ENCODE measurements around the gene DNAH3. TPM values are rescaled to one million over a fixed set of nuclear protein-coding genes. Genes with fewer than 3 reads are reported as not detected.

The DNAH3 gene
- total RNA-seq, 1 experiment from 2014 or later: 0.24 TPM

GRCh38 chr16:21060027-21060510 lies 90.6 kb downstream of the DNAH3 start:
- Histone ChIP-seq H3K27ac (ENCODE audit: insufficient read length, low read depth, low read length) (no peak overlapping the region), H4K20me1 (ENCODE audit: control insufficient read depth, insufficient read depth, insufficient read length) (no peaks in the 10 kb centered on the region), H3K27me3 (ENCODE audit: insufficient read depth, low read length) (no peaks in the 10 kb centered on the region), H3K79me1 (ENCODE audit: insufficient read depth, low read depth, low read length, poor library complexity, severe bottlenecking) (no peaks in the 10 kb centered on the region), H3K4ac (ENCODE audit: low read depth, low read length) (no peak overlapping the region), H4K8ac (replicated peaks; ENCODE audit: insufficient read length, low read depth, low read length) (no peak overlapping the region), H3K79me2 (ENCODE audit: insufficient read depth, low read length) (no peaks in the 10 kb centered on the region), H3K4me1 (ENCODE audit: insufficient read depth, low read length) (no peaks in the 10 kb centered on the region), H4K5ac (ENCODE audit: insufficient read length, low read depth, low read length) (no peak overlapping the region), H3K4me2 (ENCODE audit: insufficient read depth, insufficient read length, low read length) (no peak overlapping the region), H3K9ac (ENCODE audit: extremely low read depth, insufficient read length, low read length) (no peak overlapping the region), H3K56ac (ENCODE audit: insufficient read length, low read depth, low read length) (no peak overlapping the region), H3T11ph (ENCODE audit: low read length) (no peak overlapping the region), H2BK12ac (ENCODE audit: insufficient read length, low read depth, low read length) (no peak overlapping the region), H2AFZ (ENCODE audit: low read length) (no peak overlapping the region), H2BK5ac (ENCODE audit: insufficient read length, low read length) (no peak overlapping the region), H3K18ac (ENCODE audit: insufficient read length, low read depth, low read length) (no peak overlapping the region), H2BK20ac (ENCODE audit: low read depth, low read length, poor library complexity, severe bottlenecking) (no peak overlapping the region), H3K23me2 (ENCODE audit: insufficient read length, low read depth, low read length, poor library complexity, severe bottlenecking) (no peaks in the 10 kb centered on the region), H2BK15ac (ENCODE audit: low read depth, low read length) (no peak overlapping the region), H3K9me3 (ENCODE audit: control insufficient read depth, low read depth, low read length) (no peaks in the 10 kb centered on the region), H3K23ac (ENCODE audit: insufficient read length, low read depth, low read length) (no peak overlapping the region), H2AK5ac (ENCODE audit: insufficient read length, low read length) (no peak overlapping the region), H3K14ac (ENCODE audit: insufficient read depth, low read length) (no peak overlapping the region), H4K91ac (ENCODE audit: insufficient read length, low read depth, low read length) (no peak overlapping the region), H2BK120ac (ENCODE audit: low read depth, low read length, poor library complexity, severe bottlenecking) (no peak overlapping the region)
- H3K4me1 Mint-ChIP-seq: no peaks in the 10 kb centered on the region; a peak in 1 of 4 replicates
- no peak for DNase-seq
- TF ChIP-seq CTCF (conservative IDR thresholded peaks at IDR 0.05): no peak
- H3K4me3 Mint-ChIP-seq: no peak overlapping the region
- H3K27me3 Mint-ChIP-seq (ENCODE audit: low read depth): peaks cover 4% of the 10 kb centered on the region
- no peak overlapping the region for H3K27ac Mint-ChIP-seq
- H3K36me3 Mint-ChIP-seq (ENCODE audit: insufficient read depth in 1 of 3, low read depth in 3 of 3): no peaks in the 10 kb centered on the region
- WGBS (ENCODE audit: extremely low coverage, insufficient read length, low lambda C conversion rate): no CpG with 5 or more reads among the region's 4 CpGs
- peaks cover 2 to 4% of the 10 kb centered on the region in 2 experiments; a peak in 2 of 5 replicates for H3K9me3 Mint-ChIP-seq

Measured in H9 (cell line).